H1 (cell line): ENCODE data around the gene CLDN2. TPM values are rescaled to one million over a fixed set of nuclear protein-coding genes. Genes with fewer than 3 reads are reported as not detected.

Experiments used
- CTCF ChIA-PET: fragments of 300-600 bp; sonication (Branson Sonifier 250); formaldehyde crosslinking; loops from one replicate; lab custom pipeline; 2021; ENCODE audit not compliant: partially characterized antibody; lab: Charles Lee
- POLR2A ChIA-PET: fragments of 300-600 bp; sonication (Branson Sonifier 250); formaldehyde crosslinking; loops from one replicate; lab custom pipeline; 2021; ENCODE audit warnings: inconsistent platforms; ENCODE audit not compliant: partially characterized antibody; lab: Charles Lee
- DNase-seq, 2 experiments: peaks; one replicate each; pipeline versions ENCODE4 v3.0.0 to v3.0.0-alpha.2; 2010 to 2022; ENCODE audit warnings: low spot score in 2 of 2, low read depth in 1 of 2, mixed read lengths in 1 of 2
- FAIRE-seq: peaks from 2 replicates; lab custom pipeline; 2011; peaks lifted over from hg19 to GRCh38; lab: Jason Lieb, UNC
- H2AFZ ChIP-seq: 2 replicates; pipeline ENCODE4 v1.8.1; 2012; ENCODE audit warnings: low read length, inconsistent platforms
- H2AK5ac ChIP-seq: 2 replicates; pipeline ENCODE4 v1.6.1; 2013; ENCODE audit warnings: low read depth, low read length
- H2BK120ac ChIP-seq: replicated peaks from 2 replicates; pipeline ENCODE3; 2013; ENCODE audit warnings: low read depth, low read length, inconsistent platforms
- H2BK12ac ChIP-seq: 2 replicates; pipeline ENCODE4 v1.6.1; 2013; ENCODE audit warnings: low read depth, low read length
- H2BK15ac ChIP-seq: 2 replicates; pipeline ENCODE4 v1.6.1; 2013; ENCODE audit warnings: low read length
- H2BK20ac ChIP-seq: 2 replicates; pipeline ENCODE4 v1.6.1; 2013; ENCODE audit warnings: low read length
- H2BK5ac ChIP-seq: 2 replicates; pipeline ENCODE4 v1.6.1; 2013; ENCODE audit warnings: low read depth, low read length
- H3K14ac ChIP-seq: 2 replicates; pipeline ENCODE4 v1.6.1; 2013; ENCODE audit warnings: inconsistent platforms; ENCODE audit not compliant: insufficient read length
- H3K18ac ChIP-seq: 2 replicates; pipeline ENCODE4 v1.6.1; 2013; ENCODE audit warnings: low read length; ENCODE audit errors: extremely low read depth
- H3K23ac ChIP-seq: 2 replicates; pipeline ENCODE4 v1.6.1; 2013; ENCODE audit warnings: inconsistent platforms; ENCODE audit not compliant: insufficient read length
- H3K23me2 ChIP-seq: 2 replicates; pipeline ENCODE4 v1.6.1; 2013; ENCODE audit warnings: low read depth, low read length
- H3K27ac ChIP-seq: 2 replicates; pipeline ENCODE4 v1.6.1; 2011; ENCODE audit warnings: low read depth, low read length, inconsistent platforms
- H3K27me3 ChIP-seq, 4 experiments: replicated peaks in 1 of 4; 1 replicate in 1 of 4; 2 replicates in 3 of 4; pipeline versions ENCODE4 v1.6.1 to v1.8.1; 2011 to 2013; ENCODE audit warnings: low read length in 3 of 4, mild to moderate bottlenecking in 3 of 4, inconsistent platforms in 2 of 4, mixed read lengths in 2 of 4, moderate library complexity in 1 of 4; ENCODE audit not compliant: control insufficient read depth in 3 of 4, insufficient read depth in 3 of 4; ENCODE audit errors: extremely low read depth in 1 of 4
- H3K36me3 ChIP-seq, 4 experiments: 2 replicates each; pipeline versions ENCODE4 v1.6.1 to v1.8.1; 2011 to 2013; ENCODE audit warnings: mild to moderate bottlenecking in 4 of 4, low read length in 3 of 4, moderate library complexity in 2 of 4, control low read depth in 1 of 4, inconsistent platforms in 1 of 4; ENCODE audit not compliant: insufficient read depth in 4 of 4, control insufficient read depth in 2 of 4
- H3K4ac ChIP-seq: replicated peaks from 2 replicates; pipeline ENCODE3; 2013; ENCODE audit warnings: low read length, low read depth, mixed read lengths, inconsistent platforms; ENCODE audit not compliant: insufficient read length
- H3K4me1 ChIP-seq, 4 experiments: replicated peaks in 1 of 4; 1 replicate in 1 of 4; 2 replicates in 3 of 4; pipeline versions ENCODE4 v1.6.1 to v1.8.1; 2011 to 2013; ENCODE audit warnings: low read length in 3 of 4, inconsistent platforms in 2 of 4, mixed read lengths in 1 of 4; ENCODE audit not compliant: insufficient read depth in 4 of 4, control insufficient read depth in 3 of 4
- H3K4me2 ChIP-seq, 2 experiments: 2 replicates each; pipeline versions ENCODE4 v1.6.1 to v1.8.1; 2011 to 2013; ENCODE audit warnings: low read depth in 2 of 2, low read length in 2 of 2, control low read depth in 1 of 2, inconsistent platforms in 1 of 2, mild to moderate bottlenecking in 1 of 2; ENCODE audit not compliant: insufficient read depth in 1 of 2
- H3K4me3 ChIP-seq, 4 experiments: fragments of 200-600, 300-600 bp in 1 of 4; sonication (generic), shearing (Covaris generic), sonication (Bioruptor Twin) in 1 of 4; 2 replicates each; pipeline versions ENCODE4 v1.5.1 to v1.8.1; 2011 to 2016; ENCODE audit warnings: low read length in 4 of 4, low read depth in 3 of 4, control low read depth in 2 of 4, inconsistent platforms in 2 of 4, mild to moderate bottlenecking in 2 of 4, mixed read lengths in 1 of 4, moderate library complexity in 1 of 4; ENCODE audit not compliant: insufficient read depth in 2 of 4; ENCODE audit errors: extremely low read depth in 1 of 4
- H3K56ac ChIP-seq: replicated peaks from 2 replicates; pipeline ENCODE3; 2013; ENCODE audit warnings: low read depth, mild to moderate bottlenecking, mixed read lengths, low read length, inconsistent platforms; ENCODE audit not compliant: insufficient read length
- H3K79me1 ChIP-seq: 2 replicates; pipeline ENCODE4 v1.6.1; 2013; ENCODE audit warnings: low read depth, low read length, control low read depth
- H3K79me2 ChIP-seq, 2 experiments: 2 replicates each; pipeline versions ENCODE4 v1.6.1 to v1.8.1; 2012 to 2013; ENCODE audit warnings: low read length in 2 of 2, mild to moderate bottlenecking in 2 of 2, inconsistent platforms in 1 of 2; ENCODE audit not compliant: insufficient read depth in 2 of 2, control insufficient read depth in 1 of 2
- H3K9ac ChIP-seq, 4 experiments: replicated peaks in 1 of 4; 1 replicate in 1 of 4; 2 replicates in 3 of 4; pipeline versions ENCODE4 v1.6.1 to v1.8.1; 2011 to 2013; ENCODE audit warnings: low read depth in 3 of 4, low read length in 3 of 4, control low read depth in 2 of 4, mild to moderate bottlenecking in 2 of 4, moderate library complexity in 2 of 4, inconsistent platforms in 1 of 4; ENCODE audit errors: extremely low read depth in 1 of 4
- H3K9me3 ChIP-seq, 2 experiments: 2 replicates each; pipeline versions ENCODE4 v1.6.1 to v1.8.1; 2012 to 2013; ENCODE audit warnings: mild to moderate bottlenecking in 2 of 2, moderate library complexity in 2 of 2, control low read depth in 1 of 2, inconsistent platforms in 1 of 2, low read depth in 1 of 2, low read length in 1 of 2, mixed read lengths in 1 of 2; ENCODE audit not compliant: insufficient read depth in 2 of 2
- H4K20me1 ChIP-seq, 2 experiments: replicated peaks in 1 of 2; 2 replicates each; pipeline versions ENCODE3 to v1.8.1; 2011 to 2013; ENCODE audit warnings: inconsistent platforms in 2 of 2, low read length in 2 of 2, mild to moderate bottlenecking in 1 of 2; ENCODE audit not compliant: insufficient read depth in 2 of 2, control insufficient read depth in 1 of 2
- H4K5ac ChIP-seq: 2 replicates; pipeline ENCODE4 v1.6.1; 2013; ENCODE audit warnings: low read length, low read depth, mixed read lengths, inconsistent platforms; ENCODE audit not compliant: insufficient read length
- H4K8ac ChIP-seq: 2 replicates; pipeline ENCODE4 v1.8.0; 2013; ENCODE audit warnings: mild to moderate bottlenecking, moderate library complexity, low read length, inconsistent platforms; ENCODE audit not compliant: insufficient read depth; ENCODE audit errors: extremely low read depth
- H4K91ac ChIP-seq: replicated peaks from 2 replicates; pipeline ENCODE3; 2013; ENCODE audit warnings: low read length, mixed read lengths, inconsistent platforms; ENCODE audit not compliant: insufficient read length
- ASH2L ChIP-seq: fragments of 200-600, 300-600 bp; sonication (generic); IDR thresholded peaks from one replicate; pipeline ENCODE4 v1.7.1; 2017; ENCODE audit warnings: low read length
- CREB1 ChIP-seq: IDR thresholded peaks from 2 replicates; pipeline ENCODE4 v1.6.1; 2012; ENCODE audit warnings: inconsistent platforms
- CTBP2 ChIP-seq: IDR thresholded peaks from 2 replicates; pipeline ENCODE4 v1.7.0; 2011; ENCODE audit warnings: borderline replicate concordance, mild to moderate bottlenecking, moderate library complexity, mixed read lengths, low read length; ENCODE audit not compliant: insufficient read depth, insufficient read length
- GTF2F1 ChIP-seq: IDR thresholded peaks from 2 replicates; pipeline ENCODE4 v1.6.1; 2012; ENCODE audit warnings: low read depth, low read length, improper control_type of control experiment, borderline replicate concordance
- JUND ChIP-seq: IDR thresholded peaks from 2 replicates; pipeline ENCODE4 v1.6.1; 2011; ENCODE audit warnings: mild to moderate bottlenecking, improper control_type of control experiment, low read length
- RFX5 ChIP-seq: IDR thresholded peaks from 2 replicates; pipeline ENCODE4 v1.6.1; 2011; ENCODE audit warnings: low read depth, low read length, improper control_type of control experiment, borderline replicate concordance
- SIN3A ChIP-seq, 2 experiments: IDR thresholded peaks in 1 of 2; conservative IDR thresholded peaks in 1 of 2; 2 replicates each; pipeline ENCODE4 v1.6.1; 2011 to 2012; ENCODE audit warnings: low read length in 2 of 2, improper control_type of control experiment in 1 of 2, low read depth in 1 of 2, mild to moderate bottlenecking in 1 of 2
- TAF1 ChIP-seq: IDR thresholded peaks from 2 replicates; pipeline ENCODE4 v1.6.1; 2011; ENCODE audit warnings: mild to moderate bottlenecking, low read depth, low read length
- TCF12 ChIP-seq: IDR thresholded peaks from 2 replicates; pipeline ENCODE4 v1.6.1; 2011; ENCODE audit warnings: low read depth, mild to moderate bottlenecking, low read length
- WGBS, 2 experiments: shearing (Covaris generic) in 1 of 2; methylation state at CpG; one replicate each; pipeline versions ENCODE4 v1.1.6 to v1.1.7; 2013 to 2015; ENCODE audit warnings: low lambda C conversion rate in 2 of 2, mixed read lengths in 2 of 2, inconsistent platforms in 1 of 2, low coverage in 1 of 2, missing lambda C conversion rate in 1 of 2; ENCODE audit not compliant: insufficient replicate concordance in 2 of 2, insufficient coverage in 1 of 2, insufficient read length in 1 of 2; ENCODE audit errors: extremely low coverage in 1 of 2, missing lambda C conversion rate in 1 of 2; 5-methylcytosine and 5-hydroxymethylcytosine counted together
- polyA plus RNA-seq, 7 experiments: library from polyadenylated mRNA; depleted of rRNA in 3 of 7; stranded (reverse) in 5 of 7; unstranded in 2 of 7; fragments of >200 nt in 5 of 7; fragments of 200-250 nt in 2 of 7; gene quantifications; 1 replicate in 5 of 7; 2 replicates in 1 of 7; 4 replicates in 1 of 7; pipeline versions ENCODE4 v1.2.1 to v1.2.3, GENCODE V29; 2011 to 2013; ENCODE audit warnings: missing spikeins in 2 of 7, mixed read lengths in 2 of 7
- total RNA-seq: library from RNA; stranded (reverse); fragmentation: NEBNext Ultra II Directional; extraction: Animal tissue kit (Norgen Biotek cat#: 25700); gene quantifications from 2 replicates; pipeline ENCODE4 v1.2.1, GENCODE V29; 2021

The CLDN2 gene
- total and polyA plus RNA-seq, 2 of the 8 experiments (the other 6 are each of a cell fraction or from before 2014, with no cell fraction given): 0.02 TPM; not detected in 1

DNA sequence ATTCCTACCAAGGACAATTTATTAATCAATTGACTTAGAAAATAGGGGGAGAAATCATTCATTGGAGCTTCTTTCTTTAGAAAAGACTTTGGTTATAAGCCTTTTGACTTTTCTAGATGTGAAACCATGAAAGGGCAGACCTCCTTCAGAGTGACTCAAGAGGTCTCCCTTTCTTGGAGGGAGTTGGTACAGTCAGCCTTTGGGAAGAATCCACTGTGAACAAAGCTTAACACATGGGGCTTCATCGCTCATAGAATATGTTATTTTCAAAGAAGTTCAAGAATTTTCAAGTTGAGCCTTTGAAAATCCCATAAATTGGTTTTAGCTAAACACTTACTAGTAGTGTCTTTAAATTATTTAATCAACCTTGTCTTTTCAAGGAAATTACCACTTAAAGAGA lies 45.1 kb upstream of the CLDN2 start:
- H2BK5ac ChIP-seq: no peak overlapping the region
- H2BK20ac ChIP-seq: no peak overlapping the region
- no peak overlapping the region for H3K23ac ChIP-seq
- ChIA-PET CTCF (interaction anchor here (0.7 to 4.2 kb wide), 8 partner anchors 12 to 97 kb away, joined by 3 to 19 read pairs (median 4); no protein-coding TSS in a partner anchor), POLR2A (no interaction called here)
- H3K4ac ChIP-seq: no peak overlapping the region
- no peaks in the 10 kb centered on the region for H3K23me2 ChIP-seq
- H3K4me1 ChIP-seq: no peaks in the 10 kb centered on the region
- H3K9ac ChIP-seq: no peak overlapping the region
- no peak overlapping the region for H2AFZ ChIP-seq
- H3K56ac ChIP-seq: no peak overlapping the region
- H3K9me3 ChIP-seq: no peaks in the 10 kb centered on the region
- no peak for FAIRE-seq
- no peak overlapping the region for H4K91ac ChIP-seq
- H4K5ac ChIP-seq: no peak overlapping the region
- no peak overlapping the region for H4K8ac ChIP-seq
- no peak overlapping the region for H3K14ac ChIP-seq
- no peak overlapping the region for H2AK5ac ChIP-seq
- no peak for TF ChIP-seq RFX5
- TF ChIP-seq CTBP2: no peak
- no peak for TF ChIP-seq TAF1
- TF ChIP-seq JUND: no peak
- no peak for TF ChIP-seq GTF2F1
- no peak for TF ChIP-seq SIN3A (conservative IDR thresholded peaks at IDR 0.05 in 1 of 2, IDR thresholded peaks at IDR 0.05 in 1 of 2; ENCODE audit: low read depth in 1 of 2, low read length in 2 of 2)
- no peak for TF ChIP-seq TCF12
- no peak for TF ChIP-seq ASH2L
- TF ChIP-seq CREB1: no peak
- H3K27ac ChIP-seq: no peak overlapping the region
- H3K4me2 ChIP-seq: no peak overlapping the region
- no peaks in the 10 kb centered on the region for H3K27me3 ChIP-seq
- no peaks in the 10 kb centered on the region for H3K79me1 ChIP-seq
- H3K79me2 ChIP-seq: no peaks in the 10 kb centered on the region
- H2BK15ac ChIP-seq: no peak overlapping the region
- H2BK12ac ChIP-seq: no peak overlapping the region
- no peak overlapping the region for H3K4me3 ChIP-seq
- DNase-seq: no peak
- no peak overlapping the region for H3K18ac ChIP-seq
- H3K36me3 ChIP-seq: no peaks in the 10 kb centered on the region
- 83% methylated on average over 1 of the region's 1 CpG; no CpG with 5 or more reads in 1 of the 2 experiments for WGBS, 2 experiments
- H2BK120ac ChIP-seq: no peak overlapping the region
- H4K20me1 ChIP-seq: no peaks in the 10 kb centered on the region
